K562 (cell line): Measurements from ENCODE around the gene ITGB5. TPM values are rescaled to one million over a fixed set of nuclear protein-coding genes. Genes with fewer than 3 reads are reported as not detected.

Experiments
- ATAC-seq: fragments of 200-7000 bp; cut with Tn5 transposase; 3 replicates; pipeline ENCODE4 v1.9.1; 2020; ENCODE audit warnings: moderate library complexity
- BruUV-seq: library from RNA; stranded (reverse); fragments of 400-500 nt; replicated peaks from 2 replicates; lab custom pipeline; 2021; lab: Mats Ljungman, UMichigan
- CTCF ChIA-PET: fragments of 300-600 bp; formaldehyde crosslinking; extraction: SDS; loops from one replicate; lab custom pipeline; 2021; ENCODE audit warnings: low intra/inter-chr PET ratio; lab: Yijun Ruan, JAX
- POLR2A ChIA-PET: fragments of 300-600, 350-650 bp; sonication (Branson Sonifier 250); formaldehyde crosslinking; extraction: SDS; loops from one replicate; lab custom pipeline; 2021; ENCODE audit warnings: antibody characterized with exemption, inconsistent platforms; lab: Yijun Ruan, JAX
- DNase-seq, 4 experiments: peaks; one replicate each; pipeline versions ENCODE4 v3.0.0 to v3.0.0-alpha.2; 2011 to 2018; ENCODE audit warnings: low spot score in 3 of 4, mixed read lengths in 3 of 4; ENCODE audit errors: extremely low read depth in 1 of 4
- FAIRE-seq: peaks from 2 replicates; lab custom pipeline; 2011; peaks lifted over from hg19 to GRCh38; lab: Jason Lieb, UNC
- H2AFZ ChIP-seq: 2 replicates; pipeline ENCODE4 v1.6.0; 2011; ENCODE audit warnings: low read depth, low read length, control low read depth, inconsistent platforms
- H3K27ac ChIP-seq: fragments of 200-600 bp; 3 replicates; pipeline ENCODE4 v1.8.0; 2011; ENCODE audit warnings: low read depth, mild to moderate bottlenecking, control low read depth, inconsistent platforms, low read length, moderate library complexity, mixed read lengths; ENCODE audit errors: extremely low read depth
- H3K27me3 ChIP-seq, 2 experiments: fragments of 300-600 bp in 1 of 2; 2 replicates in 1 of 2; 3 replicates in 1 of 2; pipeline versions ENCODE4 v1.6.0 to v1.8.0; 2011; ENCODE audit warnings: inconsistent platforms in 2 of 2, low read length in 2 of 2, mild to moderate bottlenecking in 1 of 2, mixed read lengths in 1 of 2, moderate library complexity in 1 of 2; ENCODE audit not compliant: control insufficient read depth in 2 of 2, insufficient read depth in 2 of 2
- H3K36me3 ChIP-seq: fragments of 300-600 bp; 3 replicates; pipeline ENCODE4 v1.8.0; 2011; ENCODE audit warnings: mild to moderate bottlenecking, low read length, inconsistent platforms; ENCODE audit not compliant: control insufficient read depth, insufficient read depth
- H3K4me1 ChIP-seq, 2 experiments: fragments of 200-600 bp in 1 of 2; replicated peaks in 1 of 2; 2 replicates in 1 of 2; 3 replicates in 1 of 2; pipeline versions ENCODE4 v1.5.1 to v1.8.0; 2011; ENCODE audit warnings: inconsistent platforms in 2 of 2, low read length in 2 of 2, mild to moderate bottlenecking in 1 of 2, mixed read lengths in 1 of 2, moderate library complexity in 1 of 2; ENCODE audit not compliant: control insufficient read depth in 2 of 2, insufficient read depth in 2 of 2
- H3K4me2 ChIP-seq: 2 replicates; pipeline ENCODE4 v1.6.1; 2011; ENCODE audit warnings: low read length, control low read depth, inconsistent platforms, mixed read lengths; ENCODE audit not compliant: insufficient read depth
- H3K4me3 ChIP-seq: fragments of 200-600 bp; sonication (generic), shearing (Covaris generic); 2 replicates; pipeline ENCODE4 v1.5.1; 2016; ENCODE audit warnings: control low read depth, inconsistent platforms
- H3K79me2 ChIP-seq: fragments of 200-600 bp; 3 replicates; pipeline ENCODE4 v1.8.0; 2011; ENCODE audit warnings: low read length, inconsistent platforms; ENCODE audit not compliant: control insufficient read depth, insufficient read depth
- H3K9ac ChIP-seq, 2 experiments: 2 replicates each; pipeline versions ENCODE4 v1.6.0 to v1.6.1; 2011; ENCODE audit warnings: low read depth in 2 of 2, low read length in 2 of 2, control low read depth in 1 of 2, inconsistent platforms in 1 of 2, mild to moderate bottlenecking in 1 of 2, mixed read lengths in 1 of 2; ENCODE audit not compliant: insufficient read depth in 1 of 2
- H3K9me1 ChIP-seq: one replicate; pipeline ENCODE4 v1.6.0; 2011; ENCODE audit warnings: inconsistent platforms, mild to moderate bottlenecking, low read length, moderate library complexity; ENCODE audit not compliant: control insufficient read depth, insufficient read depth
- H3K9me3 ChIP-seq: replicated peaks from 2 replicates; pipeline ENCODE4 v1.5.1; 2011; ENCODE audit warnings: low read depth, low read length, inconsistent platforms; ENCODE audit not compliant: control insufficient read depth, insufficient read depth
- H4K20me1 ChIP-seq: replicated peaks from 2 replicates; pipeline ENCODE4 v1.6.1; 2011; ENCODE audit warnings: low read length, inconsistent platforms, mixed read lengths; ENCODE audit not compliant: control insufficient read depth, insufficient read depth
- CHCHD3 ChIP-seq: fragments of 250-450 bp; sonication (Bioruptor Pico); IDR thresholded peaks from 2 replicates; pipeline ENCODE4 v2.1.2; 2022; ENCODE audit warnings: mild to moderate bottlenecking
- FOXM1 ChIP-seq, 2 experiments: fragments of 450-650 bp in 1 of 2; sonication (generic) in 1 of 2; formaldehyde crosslinking in 1 of 2; IDR thresholded peaks; 2 replicates each; pipeline versions ENCODE4 v1.6.1 to v1.9.0; 2017 to 2022; ENCODE audit warnings: low read depth in 2 of 2, mild to moderate bottlenecking in 2 of 2, missing genetic modification reagents in 1 of 2, moderate library complexity in 1 of 2
- KAT7 ChIP-seq: sonication (generic); formaldehyde crosslinking; IDR thresholded peaks from 2 replicates; pipeline ENCODE4 v1.8.0; 2022; ENCODE audit warnings: missing genetic modification reagents, mild to moderate bottlenecking, borderline replicate concordance
- MYC ChIP-seq, 2 experiments: fragments of 250-450 bp in 1 of 2; sonication (Bioruptor Pico) in 1 of 2; IDR thresholded peaks; 2 replicates each; pipeline versions ENCODE4 v1.5.1 to v1.6.1; 2012 to 2021; ENCODE audit warnings: low read depth in 2 of 2, borderline replicate concordance in 1 of 2, improper control_type of control experiment in 1 of 2, low read length in 1 of 2, mild to moderate bottlenecking in 1 of 2, moderate library complexity in 1 of 2
- TBP ChIP-seq: optimal IDR thresholded peaks from 2 replicates; pipeline ENCODE3; 2011; ENCODE audit warnings: low read depth, low read length, improper control_type of control experiment
- TCF7 ChIP-seq: sonication (generic); IDR thresholded peaks from 2 replicates; pipeline ENCODE4 v1.6.1; 2016; ENCODE audit warnings: antibody characterized with exemption, borderline replicate concordance
- TCFL5 ChIP-seq: fragments of 250-450 bp; sonication (Bioruptor Pico); conservative IDR thresholded peaks from 2 replicates; pipeline ENCODE4 v1.6.1; 2021; ENCODE audit warnings: mild to moderate bottlenecking, moderate library complexity, matching md5 sums
- ZNF76 ChIP-seq: fragments of 250-450 bp; sonication (Bioruptor Pico); IDR thresholded peaks from 2 replicates; pipeline ENCODE4 v1.4.0; 2020; ENCODE audit warnings: mild to moderate bottlenecking, moderate library complexity, borderline replicate concordance
- WGBS: fragments of 100-300 bp; shearing (Covaris generic); methylation state at CpG from one replicate; pipeline ENCODE4 v1.1.6; 2016; ENCODE audit warnings: low coverage, mixed read lengths; ENCODE audit not compliant: insufficient coverage; ENCODE audit errors: missing lambda C conversion rate; 5-methylcytosine and 5-hydroxymethylcytosine counted together
- in situ Hi-C: fragments of 300-500 bp; cut with MboI; formaldehyde crosslinking; loops from 4 replicates; pipeline ENCODE4 v1.15.0; 2018; ENCODE audit warnings: inconsistent platforms, mixed read lengths
- intact Hi-C: fragments of 100-400 bp; cut with micrococcal nuclease; formaldehyde crosslinking; loops from 2 replicates; pipeline ENCODE4 v1.14.2; 2022
- polyA plus RNA-seq, 8 experiments: library from polyadenylated mRNA; depleted of rRNA in 4 of 8; stranded (reverse) in 5 of 8; unstranded in 3 of 8; fragments of >200 nt; fragmentation: Nextera tagmentation in 2 of 8; fragmentation: Illumina TruSeq in 1 of 8; extraction: Ambion mirVana in 2 of 8; extraction: Trizol in 1 of 8; gene quantifications; 2 replicates each; pipeline versions ENCODE4 v1.2.1 to v1.2.3, GENCODE V29; 2011 to 2014; ENCODE audit warnings: inconsistent platforms in 1 of 8, missing spikeins in 1 of 8
- total RNA-seq, 7 experiments: library from RNA; depleted of rRNA in 6 of 7; stranded (reverse); fragments of >200 nt in 6 of 7; fragmentation: Illumina TruSeq in 2 of 7; extraction: Trizol in 2 of 7; gene quantifications; 2 replicates each; pipeline versions ENCODE4 v1.2.1 to v1.2.3, GENCODE V29; 2011 to 2021; ENCODE audit warnings: low replicate concordance in 1 of 7
- TF ChIP-seq, protein P1 (sequence below), 2 experiments: fragments of 450-650 bp in 1 of 2; sonication (generic) in 1 of 2; formaldehyde crosslinking in 1 of 2; IDR thresholded peaks; 2 replicates each; pipeline versions ENCODE4 v1.7.1 to v1.9.0; 2016 to 2022; ENCODE audit warnings: inconsistent platforms in 1 of 2, mild to moderate bottlenecking in 1 of 2, missing genetic modification reagents in 1 of 2
- TF ChIP-seq, protein P2 (sequence below): fragments of 450-650 bp; IDR thresholded peaks from 2 replicates; pipeline ENCODE4 v1.7.1; 2018; ENCODE audit warnings: mild to moderate bottlenecking, low read depth; ENCODE audit not compliant: partially characterized antibody

Gene ITGB5
- total and polyA plus RNA-seq, 9 of the 15 experiments (the other 6 are each of a cell fraction or from before 2014, with no cell fraction given), result 1.7 to 46.8 (median 9.9) TPM

DNA sequence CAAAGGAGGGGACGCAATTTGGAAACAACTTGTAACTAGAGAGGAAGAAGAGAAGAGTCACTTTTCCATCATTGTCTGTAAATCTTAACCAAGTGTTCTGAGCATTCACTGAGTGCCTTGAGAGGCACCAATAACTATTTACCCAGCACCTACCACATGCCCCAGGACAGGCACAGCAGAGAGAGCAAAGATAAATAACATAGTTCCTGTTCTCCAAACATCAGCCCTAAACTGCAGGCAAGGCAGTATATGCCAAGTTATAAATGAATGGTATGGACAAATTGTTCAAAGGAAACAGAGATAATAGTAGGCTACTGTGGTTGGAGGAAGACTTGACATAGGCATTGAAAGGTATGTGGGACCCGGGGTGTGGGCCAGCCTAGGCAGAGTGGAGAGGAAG, 45.6 kb downstream of the ITGB5 start:
- no peak overlapping the region for H3K9ac ChIP-seq
- no peaks in the 10 kb centered on the region for H3K79me2 ChIP-seq
- no TSS peak for BruUV-seq
- no peak overlapping the region for H3K4me2 ChIP-seq
- 57% methylated on average over 2 of the region's 2 CpGs for WGBS
- no peaks in the 10 kb centered on the region; the same call in 2 of the 3 replicates for H3K36me3 ChIP-seq
- H3K9me1 ChIP-seq, result no peaks in the 10 kb centered on the region
- POLR2A ChIA-PET, result no interaction called here
- H3K4me3 ChIP-seq, result no peak overlapping the region
- DNase-seq, result no peak
- no peak overlapping the region for H3K27ac ChIP-seq
- peaks cover 0 to 4% of the 10 kb centered on the region in 2 experiments; a peak in 2 of 5 replicates for H3K4me1 ChIP-seq
- H2AFZ ChIP-seq, result no peak overlapping the region
- in situ Hi-C loops (no loop called here), intact Hi-C loops (no loop called here)
- H3K27me3 ChIP-seq, result no peaks in the 10 kb centered on the region
- no peak for ATAC-seq
- no peak for FAIRE-seq
- CTCF ChIA-PET, result no interaction called here
- H3K9me3 ChIP-seq, result no peaks in the 10 kb centered on the region
- H4K20me1 ChIP-seq, result no peaks in the 10 kb centered on the region
- TF ChIP-seq ZNF76, result no peak
- TF ChIP-seq, protein P1, sequence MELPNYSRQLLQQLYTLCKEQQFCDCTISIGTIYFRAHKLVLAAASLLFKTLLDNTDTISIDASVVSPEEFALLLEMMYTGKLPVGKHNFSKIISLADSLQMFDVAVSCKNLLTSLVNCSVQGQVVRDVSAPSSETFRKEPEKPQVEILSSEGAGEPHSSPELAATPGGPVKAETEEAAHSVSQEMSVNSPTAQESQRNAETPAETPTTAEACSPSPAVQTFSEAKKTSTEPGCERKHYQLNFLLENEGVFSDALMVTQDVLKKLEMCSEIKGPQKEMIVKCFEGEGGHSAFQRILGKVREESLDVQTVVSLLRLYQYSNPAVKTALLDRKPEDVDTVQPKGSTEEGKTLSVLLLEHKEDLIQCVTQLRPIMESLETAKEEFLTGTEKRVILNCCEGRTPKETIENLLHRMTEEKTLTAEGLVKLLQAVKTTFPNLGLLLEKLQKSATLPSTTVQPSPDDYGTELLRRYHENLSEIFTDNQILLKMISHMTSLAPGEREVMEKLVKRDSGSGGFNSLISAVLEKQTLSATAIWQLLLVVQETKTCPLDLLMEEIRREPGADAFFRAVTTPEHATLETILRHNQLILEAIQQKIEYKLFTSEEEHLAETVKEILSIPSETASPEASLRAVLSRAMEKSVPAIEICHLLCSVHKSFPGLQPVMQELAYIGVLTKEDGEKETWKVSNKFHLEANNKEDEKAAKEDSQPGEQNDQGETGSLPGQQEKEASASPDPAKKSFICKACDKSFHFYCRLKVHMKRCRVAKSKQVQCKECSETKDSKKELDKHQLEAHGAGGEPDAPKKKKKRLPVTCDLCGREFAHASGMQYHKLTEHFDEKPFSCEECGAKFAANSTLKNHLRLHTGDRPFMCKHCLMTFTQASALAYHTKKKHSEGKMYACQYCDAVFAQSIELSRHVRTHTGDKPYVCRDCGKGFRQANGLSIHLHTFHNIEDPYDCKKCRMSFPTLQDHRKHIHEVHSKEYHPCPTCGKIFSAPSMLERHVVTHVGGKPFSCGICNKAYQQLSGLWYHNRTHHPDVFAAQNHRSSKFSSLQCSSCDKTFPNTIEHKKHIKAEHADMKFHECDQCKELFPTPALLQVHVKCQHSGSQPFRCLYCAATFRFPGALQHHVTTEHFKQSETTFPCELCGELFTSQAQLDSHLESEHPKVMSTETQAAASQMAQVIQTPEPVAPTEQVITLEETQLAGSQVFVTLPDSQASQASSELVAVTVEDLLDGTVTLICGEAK (IDR thresholded peaks at IDR 0.05), result no peak
- TF ChIP-seq, protein P1 (CRISPR knock-in tag; IDR thresholded peaks at IDR 0.05), result no peak
- TF ChIP-seq, protein P2, sequence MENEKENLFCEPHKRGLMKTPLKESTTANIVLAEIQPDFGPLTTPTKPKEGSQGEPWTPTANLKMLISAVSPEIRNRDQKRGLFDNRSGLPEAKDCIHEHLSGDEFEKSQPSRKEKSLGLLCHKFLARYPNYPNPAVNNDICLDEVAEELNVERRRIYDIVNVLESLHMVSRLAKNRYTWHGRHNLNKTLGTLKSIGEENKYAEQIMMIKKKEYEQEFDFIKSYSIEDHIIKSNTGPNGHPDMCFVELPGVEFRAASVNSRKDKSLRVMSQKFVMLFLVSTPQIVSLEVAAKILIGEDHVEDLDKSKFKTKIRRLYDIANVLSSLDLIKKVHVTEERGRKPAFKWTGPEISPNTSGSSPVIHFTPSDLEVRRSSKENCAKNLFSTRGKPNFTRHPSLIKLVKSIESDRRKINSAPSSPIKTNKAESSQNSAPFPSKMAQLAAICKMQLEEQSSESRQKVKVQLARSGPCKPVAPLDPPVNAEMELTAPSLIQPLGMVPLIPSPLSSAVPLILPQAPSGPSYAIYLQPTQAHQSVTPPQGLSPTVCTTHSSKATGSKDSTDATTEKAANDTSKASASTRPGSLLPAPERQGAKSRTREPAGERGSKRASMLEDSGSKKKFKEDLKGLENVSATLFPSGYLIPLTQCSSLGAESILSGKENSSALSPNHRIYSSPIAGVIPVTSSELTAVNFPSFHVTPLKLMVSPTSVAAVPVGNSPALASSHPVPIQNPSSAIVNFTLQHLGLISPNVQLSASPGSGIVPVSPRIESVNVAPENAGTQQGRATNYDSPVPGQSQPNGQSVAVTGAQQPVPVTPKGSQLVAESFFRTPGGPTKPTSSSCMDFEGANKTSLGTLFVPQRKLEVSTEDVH, result no peak
- no peak for TF ChIP-seq FOXM1 (IDR thresholded peaks at IDR 0.05; ENCODE audit: low read depth)
- no peak for TF ChIP-seq FOXM1 (CRISPR knock-in tag; IDR thresholded peaks at IDR 0.05; ENCODE audit: low read depth)
- no peak for TF ChIP-seq KAT7 (CRISPR knock-in tag)
- TF ChIP-seq TBP, result no peak
- no peak for TF ChIP-seq TCF7
- TF ChIP-seq MYC (IDR thresholded peaks at IDR 0.05; ENCODE audit: low read depth, low read length), result no peak
- no peak for TF ChIP-seq MYC (CRISPR knock-in tag; IDR thresholded peaks at IDR 0.05; ENCODE audit: borderline replicate concordance, low read depth)
- no peak for TF ChIP-seq TCFL5
- no peak for TF ChIP-seq CHCHD3 (CRISPR knock-in tag)
